Measurements from ENCODE around the gene FSD1L.
"Not testable (repeated sequence)": the region's sequence is repeated elsewhere in the genome, so short reads cannot be mapped to it uniquely, and the experiment has no call there.

DNA sequence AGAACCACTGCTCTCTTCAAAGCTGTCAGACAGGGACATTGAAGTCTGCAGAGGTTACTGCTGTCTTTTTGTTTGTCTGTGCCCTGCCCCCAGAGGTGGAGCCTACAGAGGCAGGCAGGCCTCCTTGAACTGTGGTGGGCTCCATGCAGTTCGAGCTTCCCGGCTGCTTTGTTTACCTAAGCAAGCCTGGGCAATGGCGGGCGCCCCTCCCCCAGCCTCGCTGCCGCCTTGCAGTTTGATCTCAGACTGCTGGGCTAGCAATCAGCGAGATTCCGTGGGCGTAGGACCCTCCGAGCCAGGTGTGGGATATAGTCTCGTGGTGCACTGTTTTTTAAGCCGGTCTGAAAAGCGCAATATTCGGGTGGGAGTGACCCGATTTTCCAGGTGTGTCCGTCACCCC lies 133.7 kb downstream of the FSD1L start:
- not testable (repeated sequence) for TF ChIP-seq SMC3 (IDR thresholded peaks at IDR 0.05; ENCODE audit: low read depth, low read length); NFIC (IDR thresholded peaks at IDR 0.05; ENCODE audit: borderline replicate concordance)

All from SK-N-SH (cell line).